PFSK-1 (cell line): ENCODE measurements around the gene BNC2.

Source experiments
- FOXP2 ChIP-seq: optimal IDR thresholded peaks from 2 replicates; pipeline ENCODE3; 2011; ENCODE audit warnings: borderline replicate concordance, control low read depth, inconsistent platforms; ENCODE audit not compliant: insufficient read depth; ENCODE audit errors: extremely low read length, extremely low read depth
- POLR2AphosphoS5 ChIP-seq: IDR thresholded peaks from 2 replicates; pipeline ENCODE4 v1.6.1; 2012; ENCODE audit warnings: low read depth, mild to moderate bottlenecking, control low read depth, low read length, moderate library complexity
- SIN3A ChIP-seq: IDR thresholded peaks from 2 replicates; pipeline ENCODE4 v1.6.1; 2012; ENCODE audit warnings: mild to moderate bottlenecking, low read length, moderate library complexity, borderline replicate concordance; ENCODE audit not compliant: insufficient read depth
- TAF1 ChIP-seq: IDR thresholded peaks from 2 replicates; pipeline ENCODE4 v1.6.1; 2012; ENCODE audit warnings: low read length, control low read depth, borderline replicate concordance; ENCODE audit not compliant: insufficient read depth
- TF ChIP-seq, protein P1 (sequence below), 2 experiments: IDR thresholded peaks; 2 replicates each; pipeline versions ENCODE4 v1.6.1 to v1.8.0; 2011 to 2012; ENCODE audit warnings: low read depth in 2 of 2, low read length in 2 of 2, control low read depth in 1 of 2, inconsistent platforms in 1 of 2, mild to moderate bottlenecking in 1 of 2, moderate library complexity in 1 of 2; ENCODE audit not compliant: insufficient read depth in 1 of 2

The BNC2 gene

DNA sequence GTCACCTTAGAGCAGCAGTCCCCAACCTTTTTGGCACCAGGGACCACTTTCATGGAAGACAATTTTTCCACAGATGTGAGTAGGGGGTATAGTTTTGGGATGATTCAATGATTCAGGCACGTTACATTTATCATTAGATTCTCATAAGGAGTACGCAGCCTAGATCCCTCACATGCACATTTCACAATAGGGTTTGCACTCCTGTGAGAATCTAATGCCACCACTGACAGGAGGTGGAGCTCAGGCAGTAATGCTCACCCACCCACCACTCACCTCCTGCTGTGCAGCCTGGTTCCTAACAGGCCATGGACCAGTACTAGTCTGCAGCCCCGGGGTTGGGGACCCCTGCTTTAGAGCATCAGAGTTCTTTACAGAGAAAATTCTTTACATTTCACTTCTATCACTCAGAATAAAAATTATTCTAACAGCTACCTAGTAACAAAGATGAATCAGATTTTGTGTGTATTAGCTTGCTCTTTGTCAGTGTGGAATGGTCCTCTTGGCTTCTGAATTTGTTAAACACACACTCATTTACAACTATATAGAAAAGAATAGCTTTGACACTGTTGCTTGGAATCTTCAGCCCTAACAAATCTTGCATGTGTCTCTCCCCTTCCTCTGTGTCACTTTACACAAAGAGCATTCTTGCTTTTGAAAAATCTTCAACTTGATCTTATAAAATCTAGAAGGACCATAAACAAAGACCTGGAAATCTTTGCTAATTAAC, 438.6 kb downstream of the BNC2 start:
- no peak for TF ChIP-seq FOXP2
- TF ChIP-seq, protein P1, sequence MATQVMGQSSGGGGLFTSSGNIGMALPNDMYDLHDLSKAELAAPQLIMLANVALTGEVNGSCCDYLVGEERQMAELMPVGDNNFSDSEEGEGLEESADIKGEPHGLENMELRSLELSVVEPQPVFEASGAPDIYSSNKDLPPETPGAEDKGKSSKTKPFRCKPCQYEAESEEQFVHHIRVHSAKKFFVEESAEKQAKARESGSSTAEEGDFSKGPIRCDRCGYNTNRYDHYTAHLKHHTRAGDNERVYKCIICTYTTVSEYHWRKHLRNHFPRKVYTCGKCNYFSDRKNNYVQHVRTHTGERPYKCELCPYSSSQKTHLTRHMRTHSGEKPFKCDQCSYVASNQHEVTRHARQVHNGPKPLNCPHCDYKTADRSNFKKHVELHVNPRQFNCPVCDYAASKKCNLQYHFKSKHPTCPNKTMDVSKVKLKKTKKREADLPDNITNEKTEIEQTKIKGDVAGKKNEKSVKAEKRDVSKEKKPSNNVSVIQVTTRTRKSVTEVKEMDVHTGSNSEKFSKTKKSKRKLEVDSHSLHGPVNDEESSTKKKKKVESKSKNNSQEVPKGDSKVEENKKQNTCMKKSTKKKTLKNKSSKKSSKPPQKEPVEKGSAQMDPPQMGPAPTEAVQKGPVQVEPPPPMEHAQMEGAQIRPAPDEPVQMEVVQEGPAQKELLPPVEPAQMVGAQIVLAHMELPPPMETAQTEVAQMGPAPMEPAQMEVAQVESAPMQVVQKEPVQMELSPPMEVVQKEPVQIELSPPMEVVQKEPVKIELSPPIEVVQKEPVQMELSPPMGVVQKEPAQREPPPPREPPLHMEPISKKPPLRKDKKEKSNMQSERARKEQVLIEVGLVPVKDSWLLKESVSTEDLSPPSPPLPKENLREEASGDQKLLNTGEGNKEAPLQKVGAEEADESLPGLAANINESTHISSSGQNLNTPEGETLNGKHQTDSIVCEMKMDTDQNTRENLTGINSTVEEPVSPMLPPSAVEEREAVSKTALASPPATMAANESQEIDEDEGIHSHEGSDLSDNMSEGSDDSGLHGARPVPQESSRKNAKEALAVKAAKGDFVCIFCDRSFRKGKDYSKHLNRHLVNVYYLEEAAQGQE (IDR thresholded peaks at IDR 0.05; ENCODE audit: insufficient read depth in 1 of 2, low read depth in 2 of 2, low read length in 2 of 2) = no peak
- TF ChIP-seq SIN3A = no peak
- no peak for TF ChIP-seq TAF1
- TF ChIP-seq POLR2AphosphoS5 = no peak

DNA sequence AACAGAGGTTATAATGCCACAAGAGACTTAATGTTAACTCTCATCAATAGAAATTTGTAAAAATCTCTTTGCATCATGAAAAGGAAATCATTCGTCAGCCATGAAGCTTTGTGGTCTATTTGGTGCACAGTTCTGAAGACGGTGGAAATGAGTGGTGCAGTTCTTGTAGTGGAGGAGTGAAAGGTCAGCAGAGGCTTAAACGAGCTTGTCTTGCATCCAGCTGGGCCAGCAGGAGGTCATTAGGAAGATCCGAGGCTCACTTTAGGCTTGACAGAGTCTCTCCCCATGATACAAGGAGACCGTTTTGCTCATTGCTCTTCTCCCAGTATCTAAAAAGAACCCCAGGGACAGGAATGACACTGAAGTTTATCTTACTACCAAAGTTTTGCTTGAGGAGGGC, 440.8 kb downstream of the BNC2 start:
- TF ChIP-seq TAF1 (no peak), FOXP2 (no peak), SIN3A (no peak), POLR2AphosphoS5 (no peak)
- TF ChIP-seq, protein P1 (IDR thresholded peaks at IDR 0.05; ENCODE audit: insufficient read depth in 1 of 2, low read depth in 2 of 2, low read length in 2 of 2) = no peak

DNA sequence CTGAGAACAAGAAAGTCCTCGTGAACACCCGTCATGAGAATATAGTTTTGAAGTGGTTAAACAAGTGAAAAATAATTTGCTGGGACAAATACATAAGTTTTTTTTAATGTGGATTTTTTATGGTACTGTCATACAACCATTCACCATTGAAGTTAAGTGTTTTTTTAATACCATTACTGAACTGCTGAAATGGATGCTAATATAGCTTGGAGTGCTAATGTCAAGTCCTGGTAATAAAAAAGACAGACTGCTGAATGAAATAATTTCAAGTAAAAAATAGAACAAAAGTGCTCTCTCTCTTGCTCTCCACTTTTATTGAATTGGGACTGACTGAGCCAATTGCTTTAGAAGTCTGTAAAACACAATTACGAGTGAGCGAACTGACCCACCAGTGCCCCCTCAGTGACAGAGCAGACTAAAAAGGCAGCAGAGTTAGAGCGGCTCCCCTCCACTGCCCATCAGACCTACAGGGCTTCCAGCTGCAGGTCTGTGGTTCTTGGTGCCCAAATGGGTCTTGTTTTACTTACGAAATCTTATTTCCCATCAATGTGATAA, 442.5 kb downstream of the BNC2 start:
- TF ChIP-seq TAF1 (no peak), SIN3A (no peak), POLR2AphosphoS5 (no peak)
- TF ChIP-seq, protein P1 (IDR thresholded peaks at IDR 0.05; ENCODE audit: insufficient read depth in 1 of 2, low read depth in 2 of 2, low read length in 2 of 2) = no peak

DNA sequence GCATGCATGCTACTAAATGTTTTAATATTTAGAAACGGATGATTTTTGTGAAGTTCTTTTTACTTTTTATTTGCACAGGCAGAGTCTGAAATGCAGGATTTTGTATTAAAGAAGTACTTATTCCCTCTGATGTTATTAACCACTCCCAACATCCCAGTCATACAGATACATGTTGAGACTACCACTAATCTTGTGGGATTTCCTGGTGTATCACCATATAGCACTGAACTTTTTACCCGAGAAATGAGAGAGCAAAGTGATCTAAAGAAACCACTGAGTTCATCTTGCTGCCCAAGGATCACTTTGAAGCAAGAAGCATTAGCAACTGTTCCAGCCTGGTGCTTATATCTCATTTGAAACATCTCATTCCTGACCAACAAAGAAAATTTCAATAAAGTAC, 443.8 kb downstream of the BNC2 start:
- TF ChIP-seq, protein P1 (IDR thresholded peaks at IDR 0.05; ENCODE audit: insufficient read depth in 1 of 2, low read depth in 2 of 2, low read length in 2 of 2) = no peak
- TF ChIP-seq SIN3A = no peak
- TF ChIP-seq POLR2AphosphoS5 = no peak
- TF ChIP-seq FOXP2 = no peak
- TF ChIP-seq TAF1 = no peak
